ENCODE data around the gene HSPB1.
"Not testable (repeated sequence)": the region's sequence is repeated elsewhere in the genome, so short reads cannot be mapped to it uniquely, and the experiment has no call there.

Gene HSPB1

DNA sequence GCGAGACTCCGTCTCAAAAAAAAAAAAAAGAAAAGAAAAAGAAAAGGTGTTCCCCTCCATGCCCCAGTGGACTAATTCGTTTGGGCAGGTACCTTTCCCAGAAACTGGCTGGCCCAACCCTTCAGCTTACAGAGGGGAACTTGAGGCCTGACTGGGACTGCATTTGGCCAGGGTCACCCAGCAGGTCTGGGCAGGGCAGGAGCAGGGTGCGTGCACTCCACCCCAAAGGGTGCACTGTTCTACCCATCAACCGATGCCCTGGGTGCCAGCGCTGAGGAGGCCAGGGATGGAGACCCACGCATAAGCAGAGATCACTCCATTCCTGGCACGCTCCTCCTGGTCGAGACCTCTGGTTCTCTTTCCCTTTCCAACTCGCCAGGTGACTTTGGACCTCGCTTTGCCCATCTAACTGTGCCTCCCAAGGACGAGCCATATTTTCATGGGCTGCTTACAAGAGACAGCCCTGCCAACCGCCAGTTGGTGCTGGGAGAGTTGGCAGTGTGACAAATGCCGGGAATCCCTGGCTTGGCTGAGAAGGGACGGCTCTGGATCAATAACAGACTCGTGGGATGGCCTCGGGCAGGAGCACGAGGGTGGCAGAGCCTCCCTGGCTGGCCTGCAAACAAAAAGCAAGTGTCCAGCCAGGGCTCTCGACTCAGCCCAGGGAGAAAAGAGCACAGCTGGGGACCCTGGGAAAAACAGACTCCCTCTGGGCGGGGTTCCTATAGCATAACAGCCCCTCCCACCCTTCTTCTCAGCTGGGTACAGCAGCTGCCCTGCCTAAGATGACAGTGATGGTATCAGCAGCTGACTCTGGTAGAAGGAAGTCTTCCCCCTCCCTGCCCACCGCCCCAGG is 7.9 kb downstream of the HSPB1 start:
- no peak for TF ChIP-seq CTCF (conservative IDR thresholded peaks at IDR 0.05; ENCODE audit: low read depth, low read length)
- no peak for DNase-seq (ENCODE audit: low read depth)
- no peak overlapping the region for H3K4me3 ChIP-seq (ENCODE audit: low read depth, low read length)

- H3K4me3 ChIP-seq (ENCODE audit: low read depth, low read length), result not testable (repeated sequence)
Observed at GRCh38 chr7:76311838-76312237, 9.4 kb downstream of the HSPB1 start.

GRCh38 chr7:76314042-76314721 is 11.7 kb downstream of the HSPB1 start:
- DNase-seq (ENCODE audit: low read depth), result peak; percentile 97
- no peak overlapping the region for H3K4me3 ChIP-seq (ENCODE audit: low read depth, low read length)
- TF ChIP-seq CTCF (conservative IDR thresholded peaks at IDR 0.05; ENCODE audit: low read depth, low read length), result peak; percentile 100

More at GRCh38 chr7:76311838-76312237, 9.4 kb downstream of the HSPB1 start:
- DNase-seq (ENCODE audit: low read depth), result not testable (repeated sequence)

GRCh38 chr7:76314740-76315139 is 12.3 kb downstream of the HSPB1 start:
- H3K4me3 ChIP-seq (ENCODE audit: low read depth, low read length); DNase-seq (ENCODE audit: low read depth): not testable (repeated sequence)

GRCh38 chr7:76315364-76315763 is 12.9 kb downstream of the HSPB1 start:
- H3K4me3 ChIP-seq (ENCODE audit: low read depth, low read length), result no peak overlapping the region
- DNase-seq (ENCODE audit: low read depth), result no peak
- TF ChIP-seq CTCF (conservative IDR thresholded peaks at IDR 0.05; ENCODE audit: low read depth, low read length), result no peak

DNA sequence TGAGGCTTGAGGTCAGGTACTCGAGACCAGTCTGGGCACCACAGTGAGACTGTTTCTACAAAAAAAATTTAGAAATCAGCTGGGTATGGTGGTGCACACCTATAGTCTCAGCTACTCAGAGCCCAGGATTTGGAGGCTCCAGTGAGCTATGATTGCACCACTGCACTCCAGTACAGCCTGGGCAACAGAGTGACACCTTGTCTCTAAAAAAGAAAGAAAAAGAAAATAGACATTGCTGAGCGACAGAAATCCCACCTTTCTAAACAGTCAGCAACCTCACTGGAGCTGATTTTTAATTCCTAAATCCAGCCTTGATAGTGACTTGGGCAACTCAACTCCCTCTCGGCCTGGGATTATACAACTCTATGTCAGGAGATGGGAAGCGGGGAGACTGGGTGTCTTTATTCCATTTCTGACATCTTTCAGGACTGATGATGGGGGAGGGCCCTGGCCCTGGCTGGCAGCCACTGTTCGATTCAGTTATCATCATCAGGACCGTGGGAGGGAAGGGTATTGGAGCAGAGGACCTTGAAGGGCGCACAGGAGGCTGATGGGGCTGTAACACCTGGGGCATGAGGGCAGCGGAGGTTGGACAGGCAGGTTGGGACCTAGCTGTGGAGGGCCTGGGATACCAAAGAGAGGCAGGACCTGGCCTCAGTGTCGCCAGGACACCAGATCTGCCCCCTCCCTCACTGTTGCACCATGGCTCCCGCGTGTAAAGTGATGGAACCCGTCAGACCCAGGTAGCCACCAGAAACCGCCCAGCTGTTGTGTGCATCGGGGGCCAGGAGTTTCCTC is 14.7 kb downstream of the HSPB1 start:
- DNase-seq (ENCODE audit: low read depth), result no peak

More for the DNA sequence above, 14.7 kb downstream of the HSPB1 start:
- TF ChIP-seq CTCF (conservative IDR thresholded peaks at IDR 0.05; ENCODE audit: low read depth, low read length), result no peak
- H3K4me3 ChIP-seq (ENCODE audit: low read depth, low read length), result peak overlapping the region; percentile 80

Measured in choroid plexus epithelial cell (primary cell).